Smooth muscle cell (in vitro differentiated cells): Measurements from ENCODE around the gene KAZN. TPM values are rescaled to one million over a fixed set of nuclear protein-coding genes. Genes with fewer than 3 reads are reported as not detected.

Experiments used
- DNase-seq: peaks from one replicate; lab custom pipeline; 2025; ENCODE audit not compliant: unreplicated experiment; lab: John Stamatoyannopoulos, UW
- H2AFZ ChIP-seq: fragments of 200-600 bp; sonication (generic); 2 replicates; pipeline ENCODE4 v1.6.0; 2016; ENCODE audit warnings: antibody characterized with exemption, low read depth, mild to moderate bottlenecking
- H3F3A ChIP-seq: fragments of 200-600 bp; sonication (generic); 2 replicates; pipeline ENCODE4 v1.6.0; 2017; ENCODE audit warnings: antibody characterized with exemption, low read depth
- H3K27ac ChIP-seq: fragments of 200-600 bp; sonication (generic); 2 replicates; pipeline ENCODE4 v1.5.1; 2016; ENCODE audit warnings: low read depth, mild to moderate bottlenecking
- H3K27me3 ChIP-seq: fragments of 200-600 bp; sonication (generic); 2 replicates; pipeline ENCODE4 v1.6.1; 2016; ENCODE audit warnings: low read depth, mild to moderate bottlenecking
- H3K36me3 ChIP-seq: fragments of 200-600 bp; sonication (generic); 2 replicates; pipeline ENCODE4 v1.5.1; 2016; ENCODE audit warnings: low read depth
- H3K4me1 ChIP-seq: fragments of 200-600 bp; sonication (generic); 2 replicates; pipeline ENCODE4 v1.5.1; 2016; ENCODE audit warnings: low read depth
- H3K4me2 ChIP-seq: fragments of 200-600 bp; sonication (generic); 2 replicates; pipeline ENCODE4 v1.6.0; 2016; ENCODE audit warnings: mild to moderate bottlenecking
- H3K4me3 ChIP-seq: fragments of 200-600 bp; sonication (generic); 2 replicates; pipeline ENCODE4 v1.5.1; 2016; ENCODE audit warnings: mild to moderate bottlenecking
- H3K79me2 ChIP-seq: fragments of 200-600 bp; sonication (generic); 2 replicates; pipeline ENCODE4 v1.6.0; 2016; ENCODE audit warnings: low read depth, mild to moderate bottlenecking
- H3K9ac ChIP-seq: fragments of 200-600 bp; sonication (generic); 2 replicates; pipeline ENCODE4 v1.6.0; 2016; ENCODE audit warnings: low read depth
- H3K9me3 ChIP-seq: fragments of 200-600 bp; sonication (generic); replicated peaks from 2 replicates; pipeline ENCODE4 v1.5.1; 2016; ENCODE audit warnings: low read depth
- H4K20me1 ChIP-seq: fragments of 200-600 bp; sonication (generic); 2 replicates; pipeline ENCODE4 v1.6.0; 2016; ENCODE audit warnings: low read depth
- CTCF ChIP-seq: fragments of 200-600 bp; sonication (generic); IDR thresholded peaks from 2 replicates; pipeline ENCODE4 v1.5.1; 2017; ENCODE audit warnings: borderline replicate concordance, mild to moderate bottlenecking, antibody characterized with exemption; ENCODE audit not compliant: insufficient read depth, poor library complexity, severe bottlenecking
- WGBS: methylation state at CpG from one replicate; pipeline ENCODE4 v1.1.7; 2016; ENCODE audit warnings: low lambda C conversion rate; 5-methylcytosine and 5-hydroxymethylcytosine counted together
- polyA plus RNA-seq: library from polyadenylated mRNA; unstranded; fragments of >200 nt; fragmentation: Nextera tagmentation; extraction: Ambion mirVana; gene quantifications from 2 replicates; pipeline ENCODE4 v1.2.1, GENCODE V29; 2016
- total RNA-seq: library from RNA; depleted of rRNA; stranded (reverse); fragments of >200 nt; gene quantifications from 2 replicates; pipeline ENCODE4 v1.2.3, GENCODE V29; 2014

The KAZN gene
- total and polyA plus RNA-seq, 2 experiments from 2014 or later: 6.3 to 8.2 TPM

GRCh38 chr1:14928412-14928811, 329.9 kb downstream of the KAZN start:
- Histone ChIP-seq H3K79me2 (peaks cover 8% of the 10 kb centered on the region), H3F3A (peaks cover 13% of the 10 kb centered on the region), H3K27me3 (no peaks in the 10 kb centered on the region), H3K36me3 (no peaks in the 10 kb centered on the region), H2AFZ (no peak overlapping the region), H3K27ac (peak overlapping the region; percentile 78), H3K9me3 (no peaks in the 10 kb centered on the region), H4K20me1 (peaks cover 5% of the 10 kb centered on the region), H3K4me1 (peaks cover 24% of the 10 kb centered on the region), H3K4me2 (peak overlapping the region; percentile 58), H3K9ac (peak overlapping the region; percentile 13), H3K4me3 (no peak overlapping the region)
- WGBS: 51% methylated on average over 7 of the region's 7 CpGs
- no peak for TF ChIP-seq CTCF
- no peak for DNase-seq

- no peak for DNase-seq
Measured at GRCh38 chr1:14928886-14929546, 330.5 kb downstream of the KAZN start.

GRCh38 chr1:14929547-14930246, 331.2 kb downstream of the KAZN start:
- H3K4me3 ChIP-seq: no peak overlapping the region
- peaks cover 8% of the 10 kb centered on the region for H3K79me2 ChIP-seq
- 44% methylated on average over 22 of the region's 22 CpGs for WGBS

More at GRCh38 chr1:14928886-14929546, 330.5 kb downstream of the KAZN start:
- peak overlapping the region; percentile 78 for H3K27ac ChIP-seq
- no peak for TF ChIP-seq CTCF
- WGBS: 83% methylated on average over 2 of the region's 2 CpGs
- H3K36me3 ChIP-seq: no peaks in the 10 kb centered on the region
- H2AFZ ChIP-seq: no peak overlapping the region
- H3K27me3 ChIP-seq: no peaks in the 10 kb centered on the region
- peaks cover 21% of the 10 kb centered on the region for H3K4me1 ChIP-seq
- H3K4me2 ChIP-seq: peak overlapping the region; percentile 58
- H3K79me2 ChIP-seq: peaks cover 8% of the 10 kb centered on the region
- H4K20me1 ChIP-seq: peaks cover 5% of the 10 kb centered on the region
- peak overlapping the region; percentile 13 for H3K9ac ChIP-seq
- H3F3A ChIP-seq: peaks cover 11% of the 10 kb centered on the region
- H3K9me3 ChIP-seq: no peaks in the 10 kb centered on the region
- H3K4me3 ChIP-seq: no peak overlapping the region

More at GRCh38 chr1:14929547-14930246, 331.2 kb downstream of the KAZN start:
- Histone ChIP-seq H3K9ac (no peak overlapping the region), H3K27me3 (no peaks in the 10 kb centered on the region), H3K27ac (peak overlapping the region; percentile 78), H3K9me3 (no peaks in the 10 kb centered on the region), H2AFZ (no peak overlapping the region), H3K36me3 (no peaks in the 10 kb centered on the region), H3K4me2 (peak overlapping the region; percentile 58), H4K20me1 (peaks cover 5% of the 10 kb centered on the region), H3K4me1 (peaks cover 21% of the 10 kb centered on the region), H3F3A (peaks cover 11% of the 10 kb centered on the region)
- TF ChIP-seq CTCF: no peak
- DNase-seq: peak; percentile 22
